Omental fat pad (tissue), 4 donors: Measurements from ENCODE around the gene BLOC1S6. TPM values are rescaled to one million over a fixed set of nuclear protein-coding genes. Genes with fewer than 3 reads are reported as not detected.
A peak's percentile ranks its signal among the peaks of the same experiment; 100 is the strongest.

ENCODE experiments used
- ATAC-seq: fragments of 150-250 bp; one replicate; pipeline ENCODE4 v1.9.1; 2016; ENCODE audit warnings: mild to moderate bottlenecking, moderate library complexity; ENCODE audit not compliant: low FRiP score
- DNase-seq: peaks from one replicate; pipeline ENCODE4 v3.0.0-alpha.2; 2019; ENCODE audit warnings: low spot score
- total RNA-seq, 4 donors: library from RNA; depleted of rRNA; stranded (reverse); fragments of >200 nt; gene quantifications; one replicate each; pipeline ENCODE4 v1.1.0, GENCODE V29; 2016
- TF ChIP-seq, protein P1 (sequence below), 3 donors: fragments of 450-650 bp; IDR thresholded peaks; one replicate each; pipeline ENCODE4 v1.5.1; 2016 to 2017; ENCODE audit warnings: antibody characterized with exemption in 3 of 3, mild to moderate bottlenecking in 3 of 3, moderate library complexity in 2 of 3

The BLOC1S6 gene
- total RNA-seq, 4 donors from 2014 or later: 68.1 to 95.9 (median 82.5) TPM

DNA sequence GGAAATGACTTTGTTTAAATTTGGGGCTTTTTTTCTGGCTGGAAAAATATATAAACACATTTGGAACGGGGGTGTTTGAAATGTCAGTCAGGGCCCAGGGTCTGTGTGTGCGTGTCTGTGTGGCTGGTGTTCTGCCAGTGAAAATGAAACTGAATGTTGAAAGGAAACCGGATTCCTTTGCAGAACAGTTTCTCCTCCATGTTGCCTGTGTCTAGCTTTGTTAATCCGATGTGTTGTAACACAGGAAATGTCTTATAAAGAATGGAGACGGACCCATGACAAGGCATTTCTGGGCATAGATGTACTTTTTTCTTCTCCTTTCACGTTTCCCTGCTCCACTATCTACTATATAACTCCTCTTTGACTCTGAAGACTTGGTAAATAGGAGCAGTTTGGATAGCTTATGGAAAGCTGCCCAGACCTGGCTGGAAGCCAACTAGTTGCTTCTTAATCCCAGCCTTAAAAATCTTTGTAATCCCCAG is 50.4 kb downstream of the BLOC1S6 start:
- ATAC-seq (peak; percentile 26), DNase-seq (no peak)
- TF ChIP-seq, protein P1, sequence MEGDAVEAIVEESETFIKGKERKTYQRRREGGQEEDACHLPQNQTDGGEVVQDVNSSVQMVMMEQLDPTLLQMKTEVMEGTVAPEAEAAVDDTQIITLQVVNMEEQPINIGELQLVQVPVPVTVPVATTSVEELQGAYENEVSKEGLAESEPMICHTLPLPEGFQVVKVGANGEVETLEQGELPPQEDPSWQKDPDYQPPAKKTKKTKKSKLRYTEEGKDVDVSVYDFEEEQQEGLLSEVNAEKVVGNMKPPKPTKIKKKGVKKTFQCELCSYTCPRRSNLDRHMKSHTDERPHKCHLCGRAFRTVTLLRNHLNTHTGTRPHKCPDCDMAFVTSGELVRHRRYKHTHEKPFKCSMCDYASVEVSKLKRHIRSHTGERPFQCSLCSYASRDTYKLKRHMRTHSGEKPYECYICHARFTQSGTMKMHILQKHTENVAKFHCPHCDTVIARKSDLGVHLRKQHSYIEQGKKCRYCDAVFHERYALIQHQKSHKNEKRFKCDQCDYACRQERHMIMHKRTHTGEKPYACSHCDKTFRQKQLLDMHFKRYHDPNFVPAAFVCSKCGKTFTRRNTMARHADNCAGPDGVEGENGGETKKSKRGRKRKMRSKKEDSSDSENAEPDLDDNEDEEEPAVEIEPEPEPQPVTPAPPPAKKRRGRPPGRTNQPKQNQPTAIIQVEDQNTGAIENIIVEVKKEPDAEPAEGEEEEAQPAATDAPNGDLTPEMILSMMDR (IDR thresholded peaks at IDR 0.05): no peak

DNA sequence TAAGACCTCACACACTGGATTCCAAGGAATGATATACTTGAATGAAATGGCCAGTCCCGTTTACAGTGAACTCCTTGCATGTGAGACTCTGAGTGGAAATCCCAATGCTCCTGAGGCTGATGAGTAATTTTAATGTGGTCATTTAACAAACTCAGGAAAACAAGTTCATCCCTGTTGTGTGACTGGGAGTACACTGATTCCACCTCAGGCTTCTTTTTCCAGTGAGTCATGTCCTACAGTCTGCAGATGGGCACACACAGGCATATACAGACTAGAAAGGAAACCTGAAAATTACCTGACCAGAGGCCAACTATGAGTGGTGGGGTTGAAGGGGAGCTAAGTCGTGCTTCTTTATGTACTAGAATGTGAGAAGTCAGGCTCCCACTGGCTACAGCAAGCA is 53.4 kb downstream of the BLOC1S6 start:
- peak; percentile 63 for ATAC-seq
- TF ChIP-seq, protein P1 (IDR thresholded peaks at IDR 0.05): no peak
- DNase-seq: no peak

GRCh38 chr15:45641374-45641781 is 54.2 kb downstream of the BLOC1S6 start:
- ATAC-seq: peak; percentile 65
- TF ChIP-seq, protein P1 (IDR thresholded peaks at IDR 0.05): no peak
- DNase-seq: no peak

DNA sequence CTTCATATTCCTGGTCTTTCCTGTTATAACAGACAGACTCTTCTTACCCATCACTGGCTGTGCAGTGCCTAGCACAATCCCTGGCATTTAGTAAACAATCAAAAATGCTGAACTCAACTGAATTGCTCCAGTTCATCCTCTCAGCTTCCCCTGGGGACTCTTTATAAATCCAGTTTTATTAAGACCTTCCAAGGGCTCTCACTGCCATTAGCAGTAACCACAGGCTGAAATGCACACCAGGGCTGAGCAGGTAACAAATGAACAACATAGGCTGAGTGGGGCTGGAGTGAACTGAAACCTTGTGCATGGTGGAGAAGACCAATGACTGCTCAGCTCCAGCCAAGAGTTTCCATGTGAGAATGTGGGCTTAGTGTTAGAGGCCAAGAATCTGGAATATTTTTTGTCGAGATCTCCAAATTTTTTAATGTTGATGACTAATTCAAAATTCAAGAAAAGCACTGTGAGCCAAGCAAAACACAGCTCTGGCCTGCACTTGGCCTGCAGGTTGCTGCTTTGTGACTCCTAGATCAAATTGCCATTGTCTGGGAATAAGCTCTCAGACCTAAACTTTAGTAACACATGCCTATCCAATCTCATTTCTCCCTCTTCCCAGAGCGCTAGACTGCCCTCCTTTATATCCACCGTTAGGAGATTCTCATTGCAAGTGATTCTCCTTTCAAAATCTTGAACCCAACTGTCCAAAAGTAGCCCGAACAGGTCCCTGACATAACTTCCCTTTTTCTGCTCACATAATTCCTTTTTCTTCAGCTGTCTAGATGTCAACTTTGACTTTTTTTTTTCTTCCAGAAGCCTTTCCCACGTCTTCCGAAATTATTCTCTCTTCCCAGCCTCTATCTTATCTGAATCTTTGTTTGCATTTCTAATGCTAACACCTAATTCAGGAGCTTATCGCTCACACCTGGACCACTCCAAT is 55.1 kb downstream of the BLOC1S6 start:
- DNase-seq (no peak), ATAC-seq (peak; percentile 31)
- TF ChIP-seq, protein P1 (IDR thresholded peaks at IDR 0.05): no peak

DNA sequence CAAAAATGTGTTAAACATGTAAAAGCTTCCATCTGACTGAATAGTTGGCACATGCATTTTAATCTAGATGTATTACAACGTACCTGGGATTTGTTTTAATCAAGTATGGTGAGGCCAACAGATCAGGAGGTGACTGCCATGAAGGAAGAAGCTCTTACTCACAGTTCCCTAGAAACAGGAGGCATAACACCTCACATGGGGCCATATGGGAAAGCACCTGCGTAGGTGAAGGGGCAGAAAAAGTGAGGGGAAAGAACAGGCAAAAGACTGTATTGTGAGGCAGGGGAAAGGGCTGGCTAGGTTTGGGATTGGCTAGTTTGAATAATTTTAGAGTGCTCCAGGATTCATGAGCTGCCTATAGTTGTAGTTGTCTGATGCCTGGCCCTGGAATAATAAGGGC is 57.3 kb downstream of the BLOC1S6 start:
- DNase-seq (no peak), ATAC-seq (no peak)

GRCh38 chr15:45645026-45645980 is 58.1 kb downstream of the BLOC1S6 start:
- TF ChIP-seq, protein P1 (IDR thresholded peaks at IDR 0.05): no peak
- DNase-seq (no peak), ATAC-seq (peak; percentile 38)

More for the DNA sequence above, 57.3 kb downstream of the BLOC1S6 start:
- TF ChIP-seq, protein P1 (IDR thresholded peaks at IDR 0.05): no peak
